HG02885 (cell line): ENCODE measurements around the gene EGFL8.
"Not testable (repeated sequence)": the region's sequence is repeated elsewhere in the genome, so short reads cannot be mapped to it uniquely, and the experiment has no call there.

ENCODE experiments used
- ATAC-seq: cut with Tn5 transposase; IDR thresholded peaks from one replicate; pipeline ENCODE4 v1.9.1; 2021; ENCODE audit warnings: mild to moderate bottlenecking; ENCODE audit not compliant: unreplicated experiment, poor library complexity

EGFL8 gene

DNA sequence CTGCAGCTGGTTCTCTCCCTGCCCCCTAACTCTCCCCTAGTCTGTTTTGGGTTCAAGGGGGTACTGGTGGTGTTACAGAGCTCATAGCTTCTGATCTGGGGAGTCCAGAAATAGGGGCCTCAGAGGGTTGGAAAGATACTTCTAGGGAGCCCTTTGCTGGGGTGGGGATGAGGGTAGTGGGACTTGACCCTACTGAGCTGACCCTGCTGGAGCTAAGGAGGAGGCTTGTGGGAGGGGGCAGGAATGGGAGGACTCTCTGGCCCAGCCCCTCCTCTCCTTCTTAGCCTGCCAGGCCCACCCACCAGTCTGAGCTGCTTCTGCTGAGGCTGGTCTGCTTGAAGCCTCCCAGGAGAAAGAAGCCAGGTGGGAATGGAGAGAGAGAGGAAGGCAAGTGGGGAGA, at the start of gene EGFL8:
Gene EGFL8, plus strand, starts transcription at position 301 of the 400 bp plus-strand sequence. CDS start 1,571 bp downstream, outside the sequence.
- no peak for ATAC-seq

DNA sequence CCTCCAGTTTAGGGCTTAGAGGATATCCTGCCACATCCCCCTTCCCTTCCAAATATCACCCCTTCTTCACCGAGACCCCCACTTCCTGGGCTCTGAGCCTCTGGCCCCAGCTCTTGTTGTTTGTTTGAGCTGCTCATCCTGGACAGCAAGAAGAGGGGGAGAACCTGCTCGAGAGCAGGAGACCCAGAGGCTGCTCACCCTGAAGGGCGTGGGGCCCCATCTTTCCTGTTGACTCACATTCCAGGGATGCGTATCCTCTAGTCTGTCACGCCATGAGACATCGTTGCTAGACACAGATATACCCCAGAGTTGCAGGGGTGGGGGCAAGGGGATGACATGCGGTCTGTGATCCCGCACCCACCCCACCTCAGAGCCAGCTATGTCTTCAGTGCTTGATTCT, 49.6 kb upstream of the EGFL8 start:
- ATAC-seq: no peak

DNA sequence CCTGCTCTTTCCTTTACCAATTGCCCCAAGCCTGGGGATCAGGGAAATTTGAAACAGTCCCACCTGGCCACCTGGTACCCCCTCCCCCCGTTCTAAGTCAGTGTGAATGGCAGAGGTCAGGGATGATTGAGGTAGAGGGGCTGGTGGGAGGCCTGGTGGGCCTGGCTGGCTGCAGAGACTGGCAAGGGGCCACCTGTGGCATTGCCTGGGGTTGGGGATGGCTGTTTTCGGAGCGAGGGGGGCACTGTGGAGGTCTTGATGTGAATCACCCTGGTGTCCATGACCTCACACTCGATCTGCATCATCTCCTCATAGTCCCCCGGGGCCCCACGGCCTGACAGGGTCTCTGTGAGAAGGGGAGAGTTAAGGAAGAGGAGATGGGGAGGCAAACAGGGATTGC, 48.8 kb upstream of the EGFL8 start:
- ATAC-seq: no peak

DNA sequence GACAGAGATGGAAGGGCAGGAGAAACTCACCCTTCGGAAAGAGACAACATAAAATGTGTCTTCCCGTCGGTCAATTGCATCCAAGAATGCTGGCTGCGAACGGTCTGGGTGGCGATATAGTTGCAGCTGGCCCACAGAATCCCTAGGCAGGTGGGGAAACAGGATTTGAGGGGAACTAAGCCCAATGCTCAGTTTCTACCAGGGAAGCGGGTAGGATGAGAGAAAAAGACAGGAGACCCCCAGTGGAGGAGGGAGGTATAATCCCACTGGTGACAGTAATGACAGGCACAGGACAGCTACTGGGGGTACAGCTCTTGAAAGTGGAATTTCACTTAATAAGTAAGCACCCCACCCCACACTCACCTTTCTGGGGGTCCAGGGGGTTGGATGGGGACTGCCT, 47.7 kb upstream of the EGFL8 start:
- no peak for ATAC-seq

DNA sequence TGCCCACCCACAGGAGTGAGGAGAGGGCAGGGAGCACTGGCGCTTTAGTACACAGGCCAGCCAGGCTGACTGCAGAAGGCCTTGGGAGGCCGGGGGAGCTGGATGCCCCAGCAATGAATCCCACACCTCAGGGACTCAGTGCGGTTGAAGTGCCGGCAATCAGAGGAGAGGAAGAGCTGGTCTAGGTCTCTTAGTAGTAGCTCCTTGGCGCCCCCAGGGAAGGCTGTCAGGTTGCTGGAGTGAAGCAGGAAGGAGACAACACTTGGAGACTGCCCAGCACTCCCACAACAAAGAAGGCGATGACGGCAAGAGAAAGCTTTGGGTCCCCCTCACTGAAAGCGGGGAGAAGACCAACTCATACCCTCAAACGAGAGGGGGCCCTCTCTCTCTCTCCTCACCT, 46.9 kb upstream of the EGFL8 start:
- no peak for ATAC-seq

DNA sequence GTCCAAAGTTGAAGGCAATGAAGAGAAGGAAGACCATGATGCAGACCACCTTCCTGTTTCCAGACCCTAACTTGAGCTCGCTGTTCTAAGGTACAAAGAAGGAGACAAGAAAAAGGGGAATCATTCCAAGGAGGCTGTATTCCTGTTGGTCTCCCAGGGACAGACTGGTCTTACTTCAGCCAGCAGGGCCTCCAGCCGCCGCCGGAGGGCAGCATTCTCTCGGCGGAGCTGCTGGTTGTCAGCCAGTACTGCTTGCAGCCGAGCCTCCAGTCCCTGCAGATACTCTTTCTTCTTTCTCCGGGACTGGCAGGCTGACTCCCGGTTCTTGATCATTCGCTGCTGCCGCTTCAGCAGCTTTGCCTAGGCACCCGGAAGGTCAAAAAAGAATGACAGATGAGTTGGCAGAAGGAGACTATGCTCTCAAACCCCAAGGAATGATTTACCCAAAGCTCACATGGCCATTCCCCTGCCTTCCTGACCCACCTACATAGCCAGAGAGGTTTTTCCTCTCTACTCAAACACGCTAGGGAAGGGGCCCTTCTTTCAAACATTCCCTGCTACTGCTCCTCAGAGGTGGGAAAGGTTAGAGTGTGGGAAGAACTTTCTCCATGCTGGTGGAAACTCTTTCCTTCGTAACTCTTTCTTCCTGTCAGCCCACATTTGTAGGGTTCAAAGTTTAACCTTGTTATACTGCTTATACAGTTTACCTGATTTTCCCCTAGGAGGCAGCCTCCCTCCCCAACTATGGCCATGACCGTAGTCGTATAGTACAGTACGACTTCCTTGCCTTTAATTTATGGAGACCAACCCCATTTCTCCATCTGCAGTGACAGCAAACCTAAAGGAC, 45.4 kb upstream of the EGFL8 start:
- peak; percentile 45 for ATAC-seq

DNA sequence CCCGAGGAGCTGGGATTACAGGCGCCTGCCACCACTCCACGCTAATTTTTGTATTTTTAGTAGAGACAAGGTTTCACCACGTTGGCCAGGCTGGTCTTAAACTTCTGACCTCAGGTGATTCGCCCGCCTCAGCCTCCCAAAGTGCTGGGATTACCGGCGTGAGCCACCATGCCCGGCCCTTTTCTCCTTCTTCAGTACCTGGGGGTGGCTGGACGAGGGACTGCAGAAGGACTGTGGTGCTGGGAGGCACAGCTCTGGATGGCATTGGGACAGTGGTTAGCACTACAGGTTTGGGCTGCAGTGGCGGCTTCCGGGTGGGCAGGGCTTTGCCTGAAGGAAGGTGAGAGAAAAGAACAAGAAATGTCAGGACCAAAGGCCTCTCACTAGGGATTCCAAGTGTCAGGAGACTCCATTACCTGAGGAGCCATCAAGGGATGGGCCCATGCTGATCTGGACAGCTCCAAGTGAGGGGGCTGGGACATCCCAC, 43.8 kb upstream of the EGFL8 start:
- ATAC-seq: no peak

DNA sequence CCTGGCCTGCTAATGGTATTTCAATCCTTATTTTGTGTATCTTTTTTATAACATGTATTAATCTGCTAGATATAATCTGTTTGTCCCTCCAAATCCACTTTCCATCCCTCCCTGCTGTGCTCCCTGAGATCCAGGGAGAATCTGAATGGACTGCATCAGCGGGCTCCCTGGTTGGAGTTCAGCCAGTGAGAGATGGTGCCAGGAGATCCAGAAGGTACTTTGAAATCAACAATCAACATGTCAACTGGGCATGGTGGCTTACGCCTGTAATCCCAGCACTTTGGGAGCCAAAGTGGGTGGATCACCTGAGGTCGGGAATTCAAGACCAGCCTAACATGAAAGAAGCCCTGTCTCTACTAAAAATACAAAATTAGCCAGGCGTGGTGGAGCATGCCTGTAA, 40.7 kb upstream of the EGFL8 start:
- ATAC-seq: no peak

DNA sequence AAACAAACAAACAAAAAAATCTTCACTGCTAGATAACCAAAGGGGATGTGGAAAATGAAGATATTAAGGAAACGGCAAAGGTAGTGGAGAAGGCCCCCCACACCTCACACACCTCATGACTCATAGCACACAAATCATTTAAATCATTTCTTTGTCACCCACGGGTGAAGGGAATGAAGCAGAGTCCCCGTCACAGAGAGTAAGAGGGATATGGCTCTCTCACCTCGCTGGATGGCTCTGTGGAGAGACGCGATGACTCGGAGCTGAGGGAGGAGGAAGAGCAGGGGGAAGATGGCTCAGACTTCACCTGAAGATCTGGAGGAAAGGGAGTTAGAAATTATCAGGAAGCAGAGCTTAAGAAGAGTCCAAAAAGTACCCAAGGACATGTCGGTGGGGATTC, 37.5 kb upstream of the EGFL8 start:
- ATAC-seq: no peak

DNA sequence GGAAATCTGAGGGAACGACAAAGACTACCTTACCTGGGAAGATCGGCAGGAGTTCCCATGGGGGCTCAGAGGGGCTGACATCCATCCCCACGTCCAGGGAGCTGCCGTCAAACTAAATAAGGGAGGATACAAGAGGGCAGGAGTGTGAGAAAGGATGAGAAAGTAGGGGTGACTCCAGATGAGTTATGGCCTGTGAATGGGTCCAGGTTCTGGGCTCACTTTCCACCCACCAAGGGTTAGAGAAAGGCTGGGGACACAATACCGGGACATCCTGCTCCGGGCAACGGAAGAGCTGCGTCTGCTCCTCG, 37.0 kb upstream of the EGFL8 start:
- no peak for ATAC-seq

DNA sequence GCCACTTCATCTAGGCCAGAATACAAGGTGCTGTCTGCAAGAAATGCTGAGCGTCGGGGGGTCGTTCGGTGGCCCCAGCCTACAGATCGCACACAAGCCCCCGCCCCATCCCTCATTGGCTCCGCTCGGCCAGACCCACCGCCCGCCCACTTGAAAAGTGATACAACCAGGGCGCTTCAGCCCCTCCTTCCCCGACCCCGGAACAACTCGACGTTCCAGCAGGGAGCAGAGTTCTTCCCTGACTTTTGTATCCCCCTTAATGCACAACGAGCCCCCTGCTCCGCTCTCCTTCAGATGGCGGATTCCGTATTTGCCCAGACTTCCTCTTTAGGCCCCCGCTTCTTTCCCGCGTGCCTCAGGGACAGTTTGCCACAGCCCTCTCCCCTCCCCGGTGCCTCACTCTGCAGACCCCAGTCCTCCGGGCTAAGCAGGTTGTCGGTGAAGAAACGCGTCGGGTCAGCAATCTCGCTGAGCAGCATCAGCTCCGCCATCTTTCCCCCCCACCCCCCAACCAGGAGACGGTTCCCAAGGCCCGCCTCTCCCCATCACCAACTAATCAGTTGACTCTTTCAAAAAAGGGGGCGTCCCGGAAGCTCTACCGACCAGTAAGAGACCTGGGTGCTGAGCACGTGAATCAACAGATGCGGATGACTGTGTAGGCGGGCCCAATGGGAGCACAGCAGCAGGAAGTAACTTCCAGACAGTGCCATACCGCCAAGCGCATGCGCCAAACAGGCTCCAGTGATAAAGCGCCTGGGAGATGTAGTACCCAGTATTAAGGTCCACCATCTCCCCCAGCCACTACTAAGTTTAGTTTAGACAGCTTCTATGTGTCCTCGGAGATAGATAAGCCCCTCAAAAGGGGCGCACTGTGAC, 36.4 kb upstream of the EGFL8 start, which contains the start of gene ATF6B:
Gene ATF6B, minus strand, starts transcription at position 530 of the 876 bp plus-strand sequence. Its CDS starts 39 bp downstream, at position 491.
- ATAC-seq: peak; percentile 81

DNA sequence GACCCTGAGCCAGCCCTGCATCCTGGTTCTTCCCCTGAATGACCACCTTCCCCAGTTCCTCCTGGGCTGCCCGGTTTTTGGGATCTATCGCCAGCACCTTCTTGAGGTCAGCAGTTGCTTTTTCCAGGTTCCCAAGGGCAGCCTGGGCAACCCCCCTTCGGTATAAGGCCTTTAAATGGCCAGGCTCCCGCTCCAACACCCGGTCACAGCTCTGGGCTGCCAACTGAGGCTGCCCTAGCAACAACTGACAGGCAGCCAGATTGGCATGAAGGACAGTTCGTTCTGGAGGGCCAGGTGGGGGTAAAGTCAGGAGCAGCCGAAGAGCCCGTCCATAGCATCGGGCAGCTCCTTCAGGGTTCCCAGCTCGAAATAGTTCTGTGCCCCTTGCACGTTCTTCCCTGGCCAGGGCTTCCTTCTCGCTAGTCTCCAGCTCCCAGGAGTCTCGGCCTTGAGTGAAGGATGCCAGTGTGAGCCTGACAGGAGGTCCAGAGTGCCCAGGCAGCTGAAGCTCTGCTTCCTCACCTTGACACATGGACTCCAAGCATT, 35.6 kb upstream of the EGFL8 start:
- no peak for ATAC-seq

DNA sequence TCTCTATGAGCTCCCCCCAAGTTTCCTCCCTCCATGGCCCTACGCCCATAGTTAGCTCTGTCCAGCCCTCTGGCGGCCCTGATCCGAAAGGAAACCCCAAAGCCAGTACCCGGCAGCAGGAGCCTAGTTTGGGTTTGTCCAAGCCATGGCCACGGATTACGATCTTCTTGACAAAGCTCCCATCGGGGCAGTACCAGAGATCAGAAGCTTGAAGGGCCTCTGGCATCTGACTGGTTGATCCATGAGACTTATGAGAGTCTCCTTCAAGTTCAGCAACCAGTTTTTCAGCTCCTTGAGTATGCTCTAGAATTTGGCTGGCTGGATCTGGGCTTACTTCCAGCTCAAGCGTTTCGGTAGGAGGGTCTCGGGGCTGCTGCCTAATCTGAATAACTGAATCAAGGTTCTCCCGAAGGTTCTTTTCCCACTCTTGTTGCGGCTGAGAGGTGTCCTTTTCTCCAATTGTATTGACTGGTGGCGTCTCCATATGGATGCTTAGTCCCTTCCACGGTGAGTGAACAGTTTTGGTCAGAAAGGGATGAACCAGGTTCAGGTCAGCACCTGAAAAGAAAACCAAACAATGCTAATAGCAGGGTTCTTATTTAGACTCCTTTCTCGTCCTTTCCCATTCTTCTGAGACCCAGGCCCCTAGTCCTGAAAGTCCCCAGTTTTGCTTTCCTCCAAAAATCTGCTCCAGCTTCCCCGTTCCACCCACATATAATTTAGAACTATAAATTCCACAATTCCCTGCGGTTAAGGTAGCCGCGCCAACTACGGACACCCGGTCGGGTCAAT, 34.9 kb upstream of the EGFL8 start:
- no peak for ATAC-seq

DNA sequence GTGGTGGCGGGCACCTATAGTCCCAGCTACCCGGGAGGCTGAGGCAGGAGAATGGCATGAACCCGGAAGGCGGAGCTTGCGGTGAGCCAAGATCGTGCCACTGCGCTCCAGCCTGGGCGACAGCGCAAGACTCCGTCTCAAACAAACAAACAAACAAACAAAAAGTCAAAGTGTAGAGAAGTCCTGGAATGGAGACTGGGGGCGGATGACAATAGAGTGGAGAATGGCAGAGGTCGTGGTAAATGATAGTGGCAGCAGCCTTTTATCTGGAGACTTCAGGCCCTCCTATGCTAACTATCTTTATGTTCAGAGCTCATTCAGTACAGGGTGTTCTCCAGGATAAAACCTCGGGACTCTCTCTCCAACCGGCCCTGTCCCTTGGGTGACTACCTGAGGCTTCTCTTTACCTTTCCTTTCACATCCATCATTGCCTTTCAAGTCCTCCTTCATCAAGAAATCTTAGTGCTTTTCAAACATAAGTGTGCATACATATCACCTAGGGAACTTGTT, 32.9 kb upstream of the EGFL8 start:
- ATAC-seq: no peak

DNA sequence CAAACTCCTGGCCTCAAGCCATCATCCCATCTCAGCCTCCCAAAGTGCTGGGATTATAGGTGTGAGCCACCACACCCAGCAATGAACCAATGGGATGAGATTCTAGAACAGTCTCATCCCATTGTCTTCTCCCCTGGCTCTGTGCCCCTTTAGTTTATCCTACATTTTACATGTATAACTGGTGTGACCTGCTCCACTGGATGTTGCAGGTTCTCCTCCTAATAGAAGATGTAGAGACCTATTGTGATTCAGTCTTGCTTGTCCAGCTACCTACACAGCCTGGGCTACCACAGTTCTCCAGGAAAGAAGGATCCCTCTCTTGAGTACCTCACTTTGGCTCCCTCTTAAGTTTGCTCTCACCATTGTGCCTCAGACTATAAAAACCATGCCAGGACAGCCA, 32.3 kb upstream of the EGFL8 start:
- no peak for ATAC-seq

DNA sequence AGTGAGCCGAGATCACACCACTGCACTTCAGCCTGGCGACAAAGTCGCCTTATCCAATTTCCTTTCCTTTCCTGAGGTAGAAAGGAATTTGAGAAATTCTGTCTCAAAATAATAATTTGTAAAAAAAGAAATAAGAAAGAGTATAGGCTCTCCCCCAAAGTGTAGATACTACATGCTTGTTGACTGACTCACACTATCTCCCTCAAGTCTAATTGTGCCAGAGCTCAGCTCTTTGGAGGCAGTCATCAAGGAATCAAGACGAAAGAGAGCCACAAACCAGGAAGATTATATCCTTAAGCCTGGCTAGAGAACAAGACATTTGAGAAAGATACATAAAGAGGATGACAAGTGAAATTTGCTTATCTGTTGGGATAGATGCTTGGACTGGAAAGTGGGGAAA, 30.6 kb upstream of the EGFL8 start:
- no peak for ATAC-seq

DNA sequence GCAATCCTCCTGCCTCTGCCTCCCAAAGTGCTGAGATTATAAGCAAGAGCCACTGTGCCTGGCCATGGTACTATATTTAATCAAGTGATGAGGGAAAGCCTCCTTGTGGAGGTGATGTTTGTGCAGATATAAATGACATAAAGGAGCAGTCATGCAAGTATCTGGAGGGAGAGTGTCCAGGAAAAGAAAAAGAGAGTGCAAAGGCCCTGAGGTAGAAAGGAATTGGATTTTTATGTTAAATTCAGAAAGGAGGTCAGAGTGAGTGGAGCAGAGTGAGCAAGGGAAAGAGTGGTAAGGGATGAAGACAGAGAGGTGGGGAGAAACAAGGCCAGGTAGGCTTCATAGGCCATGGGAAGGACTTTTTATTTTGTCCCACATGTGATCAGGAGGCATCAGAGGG, 26.9 kb upstream of the EGFL8 start:
- no peak for ATAC-seq

DNA sequence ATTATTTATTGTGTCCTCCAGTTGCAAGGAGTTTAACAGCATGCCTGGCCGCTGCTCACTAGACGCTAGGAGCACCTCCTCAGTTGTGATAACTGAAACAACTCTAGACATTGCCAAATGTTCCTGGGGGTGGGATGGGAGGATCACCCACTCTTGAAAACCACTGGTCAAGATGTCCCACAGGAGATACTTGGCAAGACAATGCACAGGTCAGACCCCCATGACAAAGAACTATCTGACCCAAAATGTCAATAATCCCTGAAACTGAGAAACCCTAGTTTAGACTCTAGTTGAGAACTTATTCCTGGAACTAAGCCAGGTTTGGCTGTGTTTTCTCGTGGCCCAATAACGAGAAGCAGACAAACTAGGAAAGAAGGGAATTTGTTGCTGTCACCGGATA, 24.8 kb upstream of the EGFL8 start:
- ATAC-seq: no peak

DNA sequence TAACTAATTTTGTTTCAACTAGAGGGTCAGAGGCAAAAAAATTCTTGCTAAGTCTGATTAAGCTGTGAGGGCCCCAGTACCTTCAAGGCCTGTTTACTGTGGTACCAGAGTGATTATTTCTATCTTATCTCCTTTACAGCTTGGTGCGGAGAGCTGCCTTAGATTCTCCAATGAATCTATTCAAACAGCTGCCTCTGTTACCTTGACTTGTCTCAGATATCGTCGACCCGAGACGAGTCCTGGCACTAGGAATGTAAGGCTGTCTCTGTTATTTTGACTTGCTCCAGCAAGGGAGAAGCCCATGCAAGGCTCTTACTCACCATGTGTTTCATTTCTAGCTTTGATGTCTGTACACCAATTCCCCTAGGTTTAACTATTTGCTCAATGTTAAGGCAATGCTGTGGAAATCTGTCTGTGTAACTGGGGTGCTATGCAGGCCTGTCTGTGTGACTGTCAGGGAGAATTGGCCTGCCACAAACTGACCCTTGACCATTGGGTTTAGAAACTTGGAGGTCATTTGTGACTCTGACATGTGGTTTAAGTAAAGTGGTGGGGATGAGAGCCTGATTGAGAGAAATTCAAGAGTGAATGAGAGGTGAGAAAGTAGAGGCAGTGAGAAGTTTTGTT, 23.9 kb upstream of the EGFL8 start:
- no peak for ATAC-seq

DNA sequence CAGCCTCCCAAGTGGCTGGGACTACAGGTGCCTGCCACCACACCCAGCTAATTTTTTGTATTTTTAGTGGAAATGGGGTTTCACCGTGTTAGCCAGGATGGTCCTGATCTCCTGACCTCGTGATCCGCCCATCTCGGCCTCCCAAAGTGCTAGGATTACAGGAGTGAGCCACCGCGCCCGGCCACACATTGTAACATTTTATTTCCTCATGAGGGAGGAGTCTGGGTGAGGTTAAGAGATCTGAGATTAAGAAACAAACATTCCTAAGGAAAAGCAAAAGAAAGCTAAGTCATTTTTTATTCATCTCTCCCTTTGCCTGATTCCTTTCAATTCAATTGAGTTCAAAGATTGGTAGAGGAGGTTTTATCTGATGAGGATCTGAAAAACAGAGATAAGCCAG, 20.2 kb upstream of the EGFL8 start:
- ATAC-seq: not testable (repeated sequence)
